Stimulated activated CD4-positive, alpha-beta T cell treated with anti-CD3 and anti-CD28 coated beads, Interleukin-4, amount 100 ng/mL, for 1 hour (primary cell): Measurements from ENCODE around the gene SERINC5.
"Not testable (repeated sequence)": the region's sequence is repeated elsewhere in the genome, so short reads cannot be mapped to it uniquely, and the experiment has no call there.

ENCODE experiments used
- DNase-seq: peaks from one replicate; pipeline ENCODE4 v3.0.0-alpha.2; 2020

Gene SERINC5

DNA sequence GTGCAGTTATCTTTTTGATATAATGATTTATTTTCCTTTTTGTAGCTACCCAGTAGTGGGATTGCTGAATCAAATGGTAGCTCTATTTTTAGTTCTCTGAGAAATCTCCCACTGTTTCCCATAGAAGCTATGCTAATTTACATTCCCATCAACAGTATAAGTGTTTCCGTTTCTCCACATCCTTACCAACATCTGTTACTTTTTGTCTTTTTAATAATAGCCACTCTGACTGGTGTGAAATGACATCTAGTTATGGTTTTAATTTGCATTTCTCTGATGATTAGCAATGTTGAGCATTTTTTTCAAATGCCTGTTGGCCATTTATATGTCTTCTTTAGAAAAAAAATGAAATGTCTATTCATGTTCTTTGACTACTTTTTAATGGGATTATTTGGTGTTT is 94.7 kb downstream of the SERINC5 start:
- DNase-seq: no peak

- no peak for DNase-seq
Observed at GRCh38 chr5:80160242-80160641, 95.6 kb downstream of the SERINC5 start.

DNA sequence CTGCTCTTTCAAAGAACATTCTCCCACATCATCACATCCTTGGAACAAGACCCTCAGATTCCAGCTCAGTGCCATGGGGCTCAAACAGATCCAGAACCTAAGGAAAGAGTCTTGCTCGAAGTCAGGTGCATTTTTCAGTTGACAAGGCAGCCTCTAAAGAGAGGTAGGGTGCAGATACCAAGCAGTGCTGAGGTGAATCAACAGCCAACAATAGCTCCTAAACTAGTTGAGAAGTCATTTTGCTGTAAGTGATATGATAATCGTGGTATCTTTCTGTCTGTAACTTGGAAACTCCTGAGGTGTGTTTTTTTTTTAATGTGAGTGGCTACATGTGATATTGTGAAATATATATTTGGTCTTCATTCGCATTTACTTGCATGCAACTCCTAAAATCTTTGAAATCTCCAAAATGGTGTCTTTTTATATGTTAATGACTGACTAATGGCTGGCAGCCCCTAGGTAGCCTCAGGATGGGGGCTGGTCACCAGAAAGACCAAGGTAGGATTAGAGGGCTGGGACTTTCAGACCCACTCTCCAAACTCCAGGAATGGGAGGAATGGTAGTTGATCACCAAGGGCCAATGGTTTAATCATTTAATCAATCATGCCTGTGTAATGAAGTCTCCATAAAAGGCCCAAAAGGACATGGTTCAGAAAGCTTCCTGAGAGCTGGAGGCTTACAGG is 96.6 kb downstream of the SERINC5 start:
- no peak for DNase-seq

DNA sequence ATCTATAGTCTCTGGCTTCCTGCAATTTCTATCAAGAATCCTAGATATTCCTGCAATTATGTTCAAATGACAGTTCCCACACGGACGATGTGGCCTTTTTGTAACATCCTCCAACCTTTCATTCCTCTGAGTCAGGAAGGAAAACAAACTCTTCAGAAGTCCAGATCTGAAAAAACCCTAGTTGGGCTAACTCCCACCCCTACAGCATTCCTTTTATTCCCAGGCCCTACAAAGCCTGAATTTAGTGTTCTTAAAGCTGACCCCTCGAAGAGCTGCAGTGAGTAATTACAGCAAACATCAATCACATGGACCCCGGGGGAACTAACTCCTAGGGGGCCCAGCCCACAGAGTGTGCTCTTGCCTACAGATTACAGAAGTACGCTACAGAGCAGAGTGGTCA is 99.7 kb downstream of the SERINC5 start:
- DNase-seq: no peak

- no peak for DNase-seq
Observed at GRCh38 chr5:80154749-80155148, 101.1 kb downstream of the SERINC5 start.

GRCh38 chr5:80154289-80154688 is 101.6 kb downstream of the SERINC5 start:
- DNase-seq: not testable (repeated sequence)

GRCh38 chr5:80153586-80154126 is 102.2 kb downstream of the SERINC5 start:
- no peak for DNase-seq

- no peak for DNase-seq
Observed at GRCh38 chr5:80152778-80153177, 103.1 kb downstream of the SERINC5 start.

DNA sequence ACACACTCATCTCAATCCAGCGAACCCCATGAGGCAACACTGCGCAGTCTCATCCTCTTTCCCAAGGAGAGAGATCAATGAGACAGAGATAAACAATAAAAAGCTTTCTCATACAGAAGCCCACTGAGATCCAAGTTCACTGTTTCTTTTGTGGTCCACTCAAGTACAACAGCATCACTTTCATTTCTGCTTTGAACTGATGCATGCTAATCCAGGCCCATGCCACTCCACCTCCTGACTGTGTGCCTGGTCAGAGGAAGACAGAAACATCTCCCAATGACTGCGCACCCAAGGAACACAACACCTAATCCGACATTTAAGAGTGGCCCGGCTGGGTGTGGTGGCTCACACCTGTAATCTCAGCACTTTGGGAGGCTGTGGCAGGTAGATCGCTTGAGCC is 104.0 kb downstream of the SERINC5 start:
- no peak for DNase-seq

GRCh38 chr5:80150731-80151130 is 105.1 kb downstream of the SERINC5 start:
- no peak for DNase-seq

DNA sequence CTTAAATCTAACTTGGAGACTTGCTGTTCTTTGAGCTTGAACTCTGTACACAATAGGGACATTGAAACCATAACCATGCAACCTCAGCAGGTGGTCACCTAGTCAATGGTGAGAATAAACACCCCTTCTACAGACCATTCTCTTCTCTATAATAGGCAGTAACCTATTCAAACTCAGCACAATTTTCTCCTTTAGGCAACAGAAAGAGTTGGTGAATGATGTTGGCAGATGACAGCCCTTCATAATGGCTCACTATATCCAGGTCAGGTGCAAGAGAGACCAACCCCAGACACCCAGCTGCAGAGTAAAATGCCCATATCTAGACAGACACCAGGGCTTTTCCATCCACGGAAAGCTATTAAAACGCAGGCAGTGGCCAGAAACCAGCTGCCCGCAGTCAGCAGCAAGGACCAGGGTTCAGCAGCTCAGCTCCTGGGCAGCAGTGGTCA is 106.7 kb downstream of the SERINC5 start:
- DNase-seq: no peak

DNA sequence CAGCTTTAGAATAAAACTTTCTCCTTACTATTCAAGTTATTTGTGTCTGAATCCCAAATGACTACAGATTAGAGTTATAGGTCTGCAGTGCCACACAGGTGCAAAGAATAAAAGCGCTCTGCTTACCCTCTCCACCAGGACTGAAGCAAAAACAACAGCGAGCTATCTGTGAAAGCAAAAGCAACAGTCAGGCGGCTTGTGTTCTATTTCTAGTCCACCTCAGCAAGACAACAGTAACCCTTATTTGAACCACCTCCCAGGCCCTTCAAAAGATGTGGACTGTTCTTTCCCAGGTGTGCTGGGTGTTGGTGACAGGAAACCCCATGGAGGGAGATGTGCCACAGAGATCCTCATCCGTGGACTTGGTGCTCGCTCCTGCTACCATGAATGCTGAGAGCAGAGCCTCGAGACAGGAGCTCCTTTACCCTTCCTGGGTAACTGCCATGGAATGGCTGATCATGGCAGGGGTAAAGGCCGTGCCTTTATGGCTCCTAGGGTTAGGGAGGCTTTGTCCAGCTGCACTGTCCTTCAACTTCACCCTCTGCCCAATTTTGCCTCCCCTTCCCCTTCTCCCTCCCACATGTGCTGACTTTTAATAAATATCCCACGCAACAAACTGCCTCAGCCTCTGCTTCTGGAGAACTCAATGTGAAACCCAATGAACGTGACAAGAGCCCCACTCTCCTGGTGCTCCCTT is 108.6 kb downstream of the SERINC5 start:
- no peak for DNase-seq

GRCh38 chr5:80146046-80146445 is 109.8 kb downstream of the SERINC5 start:
- no peak for DNase-seq

DNA sequence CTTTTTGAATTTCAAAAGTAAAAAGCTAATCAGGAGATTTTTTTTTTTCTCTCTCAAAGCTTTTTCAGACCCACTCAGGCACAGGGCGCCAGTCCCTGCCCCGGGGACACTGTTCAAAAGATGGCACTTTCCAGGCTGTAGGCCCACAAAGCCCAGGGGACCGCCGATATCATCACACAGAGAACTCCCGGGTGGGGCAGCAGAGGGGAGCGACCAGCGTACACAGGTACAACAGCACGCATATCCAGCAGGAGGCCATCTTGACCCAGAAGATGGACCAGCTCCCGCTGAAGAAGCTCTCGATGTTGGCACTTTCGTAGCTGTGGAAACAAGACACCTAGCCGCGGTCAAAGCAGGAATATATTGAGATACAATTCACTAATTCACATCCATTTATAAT is 112.4 kb downstream of the SERINC5 start:
- no peak for DNase-seq

GRCh38 chr5:80142996-80143395 is 112.9 kb downstream of the SERINC5 start:
- DNase-seq: no peak

GRCh38 chr5:80141681-80142080 is 114.2 kb downstream of the SERINC5 start:
- DNase-seq: no peak

DNA sequence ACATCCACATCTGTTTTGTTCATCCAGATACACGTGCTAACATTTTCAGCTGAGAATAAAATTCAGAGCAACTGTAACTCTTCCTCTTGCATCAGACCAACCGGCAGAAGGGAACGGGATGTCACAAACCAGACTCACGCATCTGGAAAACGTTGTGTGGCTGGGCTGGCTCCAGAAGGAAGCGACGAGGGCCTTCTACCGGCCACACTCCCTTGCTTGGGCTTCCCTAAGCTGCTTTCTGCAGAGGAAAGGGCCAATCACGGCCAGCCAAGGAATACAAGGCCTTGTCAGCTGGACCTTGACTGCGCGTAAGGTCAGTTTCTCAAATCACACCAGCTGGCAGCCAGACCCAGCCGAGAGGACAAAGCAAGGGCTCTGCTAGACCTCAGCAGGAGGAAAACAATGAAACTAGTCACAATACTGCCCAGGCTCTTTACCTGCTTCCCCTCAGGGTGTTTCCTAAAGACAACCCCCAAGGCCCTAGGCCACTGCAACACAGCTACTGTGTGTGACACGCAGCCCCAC is 114.6 kb downstream of the SERINC5 start:
- no peak for DNase-seq

DNA sequence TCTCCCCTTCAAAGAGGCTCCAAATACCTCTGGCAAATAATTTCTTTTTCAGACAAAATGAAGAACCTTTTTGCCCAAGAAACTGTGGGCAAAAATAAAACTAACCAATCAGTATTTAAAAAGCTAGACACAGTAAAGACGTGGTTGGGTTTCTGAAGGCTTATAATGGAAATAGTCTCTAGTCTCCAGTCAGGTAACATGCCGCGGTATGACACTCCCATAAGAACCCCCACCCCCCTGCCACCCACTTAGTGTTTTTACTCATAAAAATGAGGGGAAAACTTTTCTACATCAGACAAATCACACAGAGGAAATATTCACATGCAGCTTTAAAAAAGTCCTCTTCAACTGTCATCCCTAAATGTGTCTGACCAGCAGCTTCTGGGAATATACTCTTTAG is 115.4 kb downstream of the SERINC5 start:
- peak; percentile 61 for DNase-seq

- no peak for DNase-seq
Observed at GRCh38 chr5:80139466-80139972, 116.3 kb downstream of the SERINC5 start.

DNA sequence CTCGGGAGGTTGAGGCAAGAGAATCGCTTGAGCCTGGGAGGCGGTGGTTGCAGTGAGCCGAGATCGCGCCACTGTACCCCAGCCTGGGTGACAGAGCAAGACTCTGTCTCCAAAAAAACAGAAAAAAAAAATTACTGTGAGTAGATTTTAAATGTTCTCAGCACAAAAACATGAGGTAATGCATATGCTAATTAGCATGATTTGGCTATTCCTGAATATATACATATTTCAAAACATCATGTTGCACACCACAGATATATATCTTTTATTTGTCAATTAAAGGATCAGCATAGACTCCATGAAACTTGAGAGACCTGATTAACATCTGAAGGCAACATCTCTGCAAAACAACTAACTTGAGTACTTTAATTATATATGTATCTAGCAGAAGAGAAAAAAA is 117.4 kb downstream of the SERINC5 start:
- no peak for DNase-seq

- DNase-seq: not testable (repeated sequence)
Observed at GRCh38 chr5:80136798-80137197, 119.0 kb downstream of the SERINC5 start.

- DNase-seq: no peak
Observed at GRCh38 chr5:80134876-80135275, 121.0 kb downstream of the SERINC5 start.

- no peak for DNase-seq
Observed at GRCh38 chr5:80129146-80129545, 126.7 kb downstream of the SERINC5 start.

DNA sequence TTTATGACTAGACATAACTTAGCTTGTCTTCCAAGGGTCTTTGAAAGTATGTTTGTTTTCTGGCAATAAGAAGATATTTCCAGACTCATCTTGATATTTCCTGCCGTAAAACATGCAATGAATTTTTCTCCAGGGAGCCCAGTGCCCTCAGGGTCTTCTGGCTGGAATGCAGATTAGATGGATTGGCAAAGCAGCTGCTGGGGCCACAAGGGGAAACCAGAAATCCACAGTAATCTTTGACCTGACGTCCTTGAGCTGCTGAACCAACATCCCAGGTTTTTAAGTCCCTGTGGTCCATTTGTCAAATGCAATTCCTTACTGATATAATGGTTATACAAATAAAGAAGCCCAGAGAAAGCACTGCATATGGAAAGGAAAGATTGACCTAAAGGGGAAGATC is 127.7 kb downstream of the SERINC5 start:
- no peak for DNase-seq
